Progenitor cell of endocrine pancreas (in vitro differentiated cells): Measurements from ENCODE around the gene DVL1. TPM values are rescaled to one million over a fixed set of nuclear protein-coding genes. Genes with fewer than 3 reads are reported as not detected.

Experiments used
- DNase-seq: peaks from one replicate; pipeline ENCODE4 v3.0.0; 2021; ENCODE audit warnings: low spot score; ENCODE audit not compliant: unreplicated experiment
- H3K27ac Mint-ChIP-seq: 2 replicates; pipeline ENCODE4 v1.8.0; 2021; ENCODE audit warnings: mild to moderate bottlenecking, moderate library complexity, mixed read lengths
- H3K27me3 Mint-ChIP-seq: 2 replicates; pipeline ENCODE4 v1.8.0; 2021; ENCODE audit warnings: mixed read lengths
- H3K36me3 Mint-ChIP-seq: 2 replicates; pipeline ENCODE4 v1.8.0; 2022; ENCODE audit warnings: mixed read lengths; ENCODE audit not compliant: insufficient read depth
- H3K4me1 Mint-ChIP-seq: 2 replicates; pipeline ENCODE4 v1.8.0; 2021; ENCODE audit warnings: low read depth, mixed read lengths
- H3K4me3 Mint-ChIP-seq: 2 replicates; pipeline ENCODE4 v1.8.0; 2021; ENCODE audit warnings: low read depth, mild to moderate bottlenecking, moderate library complexity, mixed read lengths
- H3K9me3 Mint-ChIP-seq: 2 replicates; pipeline ENCODE4 v1.8.0; 2021; ENCODE audit warnings: low read depth, mixed read lengths
- CTCF ChIP-seq: fragments of 200-600 bp; sonication (generic); IDR thresholded peaks from one replicate; pipeline ENCODE4 v1.5.0; 2021; ENCODE audit warnings: antibody characterized with exemption, mild to moderate bottlenecking; ENCODE audit not compliant: unreplicated experiment
- total RNA-seq: library from RNA; stranded (reverse); gene quantifications from 2 replicates; pipeline ENCODE4 v1.2.1, GENCODE V29; 2021

The DVL1 gene
- total RNA-seq, 1 donor from 2014 or later: 60.1 TPM

GRCh38 chr1:1377540-1378205 is 28.5 kb upstream of the DVL1 start:
- Mint-ChIP-seq H3K36me3 (peaks cover 2% of the 10 kb centered on the region), H3K27me3 (no peaks in the 10 kb centered on the region), H3K9me3 (no peaks in the 10 kb centered on the region), H3K4me1 (peaks cover 3% of the 10 kb centered on the region), H3K27ac (no peak overlapping the region), H3K4me3 (no peak overlapping the region)
- TF ChIP-seq CTCF: no peak
- no peak for DNase-seq

- no peak for TF ChIP-seq CTCF
- no peaks in the 10 kb centered on the region for H3K27me3 Mint-ChIP-seq
- H3K4me3 Mint-ChIP-seq: peak overlapping the region; percentile 56
- H3K27ac Mint-ChIP-seq: no peak overlapping the region
- peaks cover 3% of the 10 kb centered on the region for H3K4me1 Mint-ChIP-seq
- no peak for DNase-seq
- no peaks in the 10 kb centered on the region for H3K9me3 Mint-ChIP-seq
- peaks cover 3% of the 10 kb centered on the region for H3K36me3 Mint-ChIP-seq
Observed at GRCh38 chr1:1376551-1377226, 27.5 kb upstream of the DVL1 start.

- peak; percentile 39 for TF ChIP-seq CTCF
- H3K4me3 Mint-ChIP-seq: peak within 1 kb of the TSS; percentile 87
- H3K36me3 Mint-ChIP-seq: peaks cover 3% of the 10 kb centered on the region
- peak within 1 kb of the TSS; percentile 96 for H3K27ac Mint-ChIP-seq
- H3K9me3 Mint-ChIP-seq: no peaks in the 10 kb centered on the region
- DNase-seq: peak; percentile 94
- peaks cover 3% of the 10 kb centered on the region for H3K4me1 Mint-ChIP-seq
- H3K27me3 Mint-ChIP-seq: no peaks in the 10 kb centered on the region
Observed at GRCh38 chr1:1374929-1375662, 25.9 kb upstream of the DVL1 start, which contains the start of gene AURKAIP1. Gene AURKAIP1 (minus strand): TSS chr1:1375207. CDS start chr1:1374756, 451 bp downstream.

GRCh38 chr1:1374589-1374928 is 25.3 kb upstream of the DVL1 start:
- no peak for DNase-seq
- peaks cover 3% of the 10 kb centered on the region for H3K36me3 Mint-ChIP-seq
- H3K27me3 Mint-ChIP-seq: no peaks in the 10 kb centered on the region
- peak overlapping the region; percentile 87 for H3K4me3 Mint-ChIP-seq
- H3K9me3 Mint-ChIP-seq: no peaks in the 10 kb centered on the region
- peaks cover 3% of the 10 kb centered on the region for H3K4me1 Mint-ChIP-seq
- no peak for TF ChIP-seq CTCF
- peak overlapping the region; percentile 96 for H3K27ac Mint-ChIP-seq

GRCh38 chr1:1373815-1374588 is 24.8 kb upstream of the DVL1 start:
- H3K36me3 Mint-ChIP-seq: peaks cover 3% of the 10 kb centered on the region
- H3K27ac Mint-ChIP-seq: no peak overlapping the region
- no peaks in the 10 kb centered on the region for H3K9me3 Mint-ChIP-seq
- peak overlapping the region; percentile 87 for H3K4me3 Mint-ChIP-seq
- no peak for DNase-seq
- H3K27me3 Mint-ChIP-seq: no peaks in the 10 kb centered on the region
- peaks cover 3% of the 10 kb centered on the region for H3K4me1 Mint-ChIP-seq
- TF ChIP-seq CTCF: no peak
